H1 (cell line): Measurements from ENCODE around the gene PCGF6. TPM values are rescaled to one million over a fixed set of nuclear protein-coding genes. Genes with fewer than 3 reads are reported as not detected.

Experiments used
- CTCF ChIA-PET: fragments of 300-600 bp; sonication (Branson Sonifier 250); formaldehyde crosslinking; loops from one replicate; lab custom pipeline; 2021; ENCODE audit not compliant: partially characterized antibody; lab: Charles Lee
- POLR2A ChIA-PET: fragments of 300-600 bp; sonication (Branson Sonifier 250); formaldehyde crosslinking; loops from one replicate; lab custom pipeline; 2021; ENCODE audit warnings: inconsistent platforms; ENCODE audit not compliant: partially characterized antibody; lab: Charles Lee
- DNase-seq, 2 experiments: peaks; one replicate each; pipeline versions ENCODE4 v3.0.0 to v3.0.0-alpha.2; 2010 to 2022; ENCODE audit warnings: low spot score in 2 of 2, low read depth in 1 of 2, mixed read lengths in 1 of 2
- FAIRE-seq: peaks from 2 replicates; lab custom pipeline; 2011; peaks lifted over from hg19 to GRCh38; lab: Jason Lieb, UNC
- H2AFZ ChIP-seq: 2 replicates; pipeline ENCODE4 v1.8.1; 2012; ENCODE audit warnings: low read length, inconsistent platforms
- H2AK5ac ChIP-seq: 2 replicates; pipeline ENCODE4 v1.6.1; 2013; ENCODE audit warnings: low read depth, low read length
- H2BK120ac ChIP-seq: replicated peaks from 2 replicates; pipeline ENCODE3; 2013; ENCODE audit warnings: low read depth, low read length, inconsistent platforms
- H2BK12ac ChIP-seq: 2 replicates; pipeline ENCODE4 v1.6.1; 2013; ENCODE audit warnings: low read depth, low read length
- H2BK15ac ChIP-seq: 2 replicates; pipeline ENCODE4 v1.6.1; 2013; ENCODE audit warnings: low read length
- H2BK20ac ChIP-seq: 2 replicates; pipeline ENCODE4 v1.6.1; 2013; ENCODE audit warnings: low read length
- H2BK5ac ChIP-seq: 2 replicates; pipeline ENCODE4 v1.6.1; 2013; ENCODE audit warnings: low read depth, low read length
- H3K14ac ChIP-seq: 2 replicates; pipeline ENCODE4 v1.6.1; 2013; ENCODE audit warnings: inconsistent platforms; ENCODE audit not compliant: insufficient read length
- H3K18ac ChIP-seq: 2 replicates; pipeline ENCODE4 v1.6.1; 2013; ENCODE audit warnings: low read length; ENCODE audit errors: extremely low read depth
- H3K23ac ChIP-seq: 2 replicates; pipeline ENCODE4 v1.6.1; 2013; ENCODE audit warnings: inconsistent platforms; ENCODE audit not compliant: insufficient read length
- H3K23me2 ChIP-seq: 2 replicates; pipeline ENCODE4 v1.6.1; 2013; ENCODE audit warnings: low read depth, low read length
- H3K27ac ChIP-seq: 2 replicates; pipeline ENCODE4 v1.6.1; 2011; ENCODE audit warnings: low read depth, low read length, inconsistent platforms
- H3K27me3 ChIP-seq, 4 experiments: replicated peaks in 1 of 4; 1 replicate in 1 of 4; 2 replicates in 3 of 4; pipeline versions ENCODE4 v1.6.1 to v1.8.1; 2011 to 2013; ENCODE audit warnings: low read length in 3 of 4, mild to moderate bottlenecking in 3 of 4, inconsistent platforms in 2 of 4, mixed read lengths in 2 of 4, moderate library complexity in 1 of 4; ENCODE audit not compliant: control insufficient read depth in 3 of 4, insufficient read depth in 3 of 4; ENCODE audit errors: extremely low read depth in 1 of 4
- H3K36me3 ChIP-seq, 4 experiments: 2 replicates each; pipeline versions ENCODE4 v1.6.1 to v1.8.1; 2011 to 2013; ENCODE audit warnings: mild to moderate bottlenecking in 4 of 4, low read length in 3 of 4, moderate library complexity in 2 of 4, control low read depth in 1 of 4, inconsistent platforms in 1 of 4; ENCODE audit not compliant: insufficient read depth in 4 of 4, control insufficient read depth in 2 of 4
- H3K4ac ChIP-seq: replicated peaks from 2 replicates; pipeline ENCODE3; 2013; ENCODE audit warnings: low read length, low read depth, mixed read lengths, inconsistent platforms; ENCODE audit not compliant: insufficient read length
- H3K4me1 ChIP-seq, 4 experiments: replicated peaks in 1 of 4; 1 replicate in 1 of 4; 2 replicates in 3 of 4; pipeline versions ENCODE4 v1.6.1 to v1.8.1; 2011 to 2013; ENCODE audit warnings: low read length in 3 of 4, inconsistent platforms in 2 of 4, mixed read lengths in 1 of 4; ENCODE audit not compliant: insufficient read depth in 4 of 4, control insufficient read depth in 3 of 4
- H3K4me2 ChIP-seq, 2 experiments: 2 replicates each; pipeline versions ENCODE4 v1.6.1 to v1.8.1; 2011 to 2013; ENCODE audit warnings: low read depth in 2 of 2, low read length in 2 of 2, control low read depth in 1 of 2, inconsistent platforms in 1 of 2, mild to moderate bottlenecking in 1 of 2; ENCODE audit not compliant: insufficient read depth in 1 of 2
- H3K4me3 ChIP-seq, 4 experiments: fragments of 200-600, 300-600 bp in 1 of 4; sonication (generic), shearing (Covaris generic), sonication (Bioruptor Twin) in 1 of 4; 2 replicates each; pipeline versions ENCODE4 v1.5.1 to v1.8.1; 2011 to 2016; ENCODE audit warnings: low read length in 4 of 4, low read depth in 3 of 4, control low read depth in 2 of 4, inconsistent platforms in 2 of 4, mild to moderate bottlenecking in 2 of 4, mixed read lengths in 1 of 4, moderate library complexity in 1 of 4; ENCODE audit not compliant: insufficient read depth in 2 of 4; ENCODE audit errors: extremely low read depth in 1 of 4
- H3K56ac ChIP-seq: replicated peaks from 2 replicates; pipeline ENCODE3; 2013; ENCODE audit warnings: low read depth, mild to moderate bottlenecking, mixed read lengths, low read length, inconsistent platforms; ENCODE audit not compliant: insufficient read length
- H3K79me1 ChIP-seq: 2 replicates; pipeline ENCODE4 v1.6.1; 2013; ENCODE audit warnings: low read depth, low read length, control low read depth
- H3K79me2 ChIP-seq, 2 experiments: 2 replicates each; pipeline versions ENCODE4 v1.6.1 to v1.8.1; 2012 to 2013; ENCODE audit warnings: low read length in 2 of 2, mild to moderate bottlenecking in 2 of 2, inconsistent platforms in 1 of 2; ENCODE audit not compliant: insufficient read depth in 2 of 2, control insufficient read depth in 1 of 2
- H3K9ac ChIP-seq, 4 experiments: replicated peaks in 1 of 4; 1 replicate in 1 of 4; 2 replicates in 3 of 4; pipeline versions ENCODE4 v1.6.1 to v1.8.1; 2011 to 2013; ENCODE audit warnings: low read depth in 3 of 4, low read length in 3 of 4, control low read depth in 2 of 4, mild to moderate bottlenecking in 2 of 4, moderate library complexity in 2 of 4, inconsistent platforms in 1 of 4; ENCODE audit errors: extremely low read depth in 1 of 4
- H3K9me3 ChIP-seq, 2 experiments: 2 replicates each; pipeline versions ENCODE4 v1.6.1 to v1.8.1; 2012 to 2013; ENCODE audit warnings: mild to moderate bottlenecking in 2 of 2, moderate library complexity in 2 of 2, control low read depth in 1 of 2, inconsistent platforms in 1 of 2, low read depth in 1 of 2, low read length in 1 of 2, mixed read lengths in 1 of 2; ENCODE audit not compliant: insufficient read depth in 2 of 2
- H4K20me1 ChIP-seq, 2 experiments: replicated peaks in 1 of 2; 2 replicates each; pipeline versions ENCODE3 to v1.8.1; 2011 to 2013; ENCODE audit warnings: inconsistent platforms in 2 of 2, low read length in 2 of 2, mild to moderate bottlenecking in 1 of 2; ENCODE audit not compliant: insufficient read depth in 2 of 2, control insufficient read depth in 1 of 2
- H4K5ac ChIP-seq: 2 replicates; pipeline ENCODE4 v1.6.1; 2013; ENCODE audit warnings: low read length, low read depth, mixed read lengths, inconsistent platforms; ENCODE audit not compliant: insufficient read length
- H4K8ac ChIP-seq: 2 replicates; pipeline ENCODE4 v1.8.0; 2013; ENCODE audit warnings: mild to moderate bottlenecking, moderate library complexity, low read length, inconsistent platforms; ENCODE audit not compliant: insufficient read depth; ENCODE audit errors: extremely low read depth
- H4K91ac ChIP-seq: replicated peaks from 2 replicates; pipeline ENCODE3; 2013; ENCODE audit warnings: low read length, mixed read lengths, inconsistent platforms; ENCODE audit not compliant: insufficient read length
- BRCA1 ChIP-seq: IDR thresholded peaks from 2 replicates; pipeline ENCODE4 v1.6.1; 2012; ENCODE audit warnings: low read depth, low read length, improper control_type of control experiment
- EP300 ChIP-seq, 2 experiments: IDR thresholded peaks; 1 replicate in 1 of 2; 2 replicates in 1 of 2; pipeline ENCODE4 v1.6.1; 2011 to 2012; ENCODE audit warnings: low read depth in 2 of 2, low read length in 2 of 2, mild to moderate bottlenecking in 2 of 2, borderline replicate concordance in 1 of 2, inconsistent platforms in 1 of 2, moderate library complexity in 1 of 2
- EZH2 ChIP-seq: fragments of 200-600 bp; sonication (generic); IDR thresholded peaks from 2 replicates; pipeline ENCODE4 v1.7.1; 2012; ENCODE audit warnings: low read depth, mild to moderate bottlenecking, moderate library complexity, low read length, inconsistent platforms; ENCODE audit not compliant: severe bottlenecking
- GTF2F1 ChIP-seq: IDR thresholded peaks from 2 replicates; pipeline ENCODE4 v1.6.1; 2012; ENCODE audit warnings: low read depth, low read length, improper control_type of control experiment, borderline replicate concordance
- MAFK ChIP-seq: IDR thresholded peaks from 2 replicates; pipeline ENCODE4 v1.6.1; 2012; ENCODE audit warnings: low read depth, mild to moderate bottlenecking, improper control_type of control experiment, low read length
- RBBP5 ChIP-seq: IDR thresholded peaks from 2 replicates; pipeline ENCODE4 v1.7.1; 2012; ENCODE audit warnings: low read depth, mild to moderate bottlenecking, inconsistent platforms, low read length, moderate library complexity, borderline replicate concordance
- SIN3A ChIP-seq, 2 experiments: IDR thresholded peaks in 1 of 2; conservative IDR thresholded peaks in 1 of 2; 2 replicates each; pipeline ENCODE4 v1.6.1; 2011 to 2012; ENCODE audit warnings: low read length in 2 of 2, improper control_type of control experiment in 1 of 2, low read depth in 1 of 2, mild to moderate bottlenecking in 1 of 2
- SP1 ChIP-seq: IDR thresholded peaks from 2 replicates; pipeline ENCODE4 v1.6.1; 2011; ENCODE audit warnings: low read depth, low read length
- SP2 ChIP-seq: IDR thresholded peaks from 2 replicates; pipeline ENCODE4 v1.6.1; 2012; ENCODE audit warnings: mild to moderate bottlenecking, low read length, inconsistent platforms
- TAF7 ChIP-seq: optimal IDR thresholded peaks from 2 replicates; pipeline ENCODE3; 2011; ENCODE audit warnings: low read depth, mild to moderate bottlenecking, inconsistent platforms, low read length, moderate library complexity, borderline replicate concordance
- WGBS, 2 experiments: shearing (Covaris generic) in 1 of 2; methylation state at CpG; one replicate each; pipeline versions ENCODE4 v1.1.6 to v1.1.7; 2013 to 2015; ENCODE audit warnings: low lambda C conversion rate in 2 of 2, mixed read lengths in 2 of 2, inconsistent platforms in 1 of 2, low coverage in 1 of 2, missing lambda C conversion rate in 1 of 2; ENCODE audit not compliant: insufficient replicate concordance in 2 of 2, insufficient coverage in 1 of 2, insufficient read length in 1 of 2; ENCODE audit errors: extremely low coverage in 1 of 2, missing lambda C conversion rate in 1 of 2; 5-methylcytosine and 5-hydroxymethylcytosine counted together
- polyA plus RNA-seq, 7 experiments: library from polyadenylated mRNA; depleted of rRNA in 3 of 7; stranded (reverse) in 5 of 7; unstranded in 2 of 7; fragments of >200 nt in 5 of 7; fragments of 200-250 nt in 2 of 7; gene quantifications; 1 replicate in 5 of 7; 2 replicates in 1 of 7; 4 replicates in 1 of 7; pipeline versions ENCODE4 v1.2.1 to v1.2.3, GENCODE V29; 2011 to 2013; ENCODE audit warnings: missing spikeins in 2 of 7, mixed read lengths in 2 of 7
- total RNA-seq: library from RNA; stranded (reverse); fragmentation: NEBNext Ultra II Directional; extraction: Animal tissue kit (Norgen Biotek cat#: 25700); gene quantifications from 2 replicates; pipeline ENCODE4 v1.2.1, GENCODE V29; 2021
- TF ChIP-seq, protein P1 (sequence below): IDR thresholded peaks from 2 replicates; pipeline ENCODE4 v1.6.1; 2011; ENCODE audit warnings: low read depth, mild to moderate bottlenecking, low read length; ENCODE audit not compliant: insufficient read depth
- TF ChIP-seq, protein P2 (sequence below): IDR thresholded peaks from 2 replicates; pipeline ENCODE4 v1.6.1; 2011; ENCODE audit warnings: low read length, improper control_type of control experiment

Gene PCGF6
- total and polyA plus RNA-seq, 2 of the 8 experiments (the other 6 are each of a cell fraction or from before 2014, with no cell fraction given), result 6.9 to 18.6 TPM

DNA sequence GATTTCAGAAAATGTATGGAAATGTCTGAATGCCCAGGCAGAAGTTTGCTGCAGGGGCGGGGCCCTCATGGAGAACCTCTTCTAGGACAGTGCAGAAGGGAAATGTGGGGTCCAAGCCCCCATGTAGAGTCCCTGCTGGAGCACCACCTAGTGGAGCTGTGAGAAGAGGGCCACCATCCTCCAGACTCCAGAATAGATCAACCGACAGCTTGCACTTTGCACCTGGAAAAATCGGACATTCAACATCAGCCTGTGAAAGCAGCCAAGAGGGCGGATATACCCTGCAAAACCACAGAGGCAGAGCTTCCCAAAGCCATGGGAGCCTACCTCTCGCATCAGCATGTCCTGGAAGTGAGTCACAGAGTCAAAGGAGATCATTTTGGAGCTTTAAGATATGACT lies 91.0 kb downstream of the PCGF6 start:
- H3K36me3 ChIP-seq, result no peaks in the 10 kb centered on the region
- H2BK12ac ChIP-seq, result no peak overlapping the region
- WGBS, 2 experiments, result 92% methylated on average over 5 of the region's 5 CpGs; no CpG with 5 or more reads in 1 of the 2 experiments
- no peaks in the 10 kb centered on the region for H4K20me1 ChIP-seq
- H2BK120ac ChIP-seq, result no peak overlapping the region
- H3K56ac ChIP-seq, result no peak overlapping the region
- H3K18ac ChIP-seq, result no peak overlapping the region
- H2AK5ac ChIP-seq, result no peak overlapping the region
- no peak overlapping the region for H4K91ac ChIP-seq
- CTCF ChIA-PET, result interaction anchor here (0.6 to 1.4 kb wide), 4 partner anchors 13 to 143 kb away, joined by 3 to 6 read pairs (median 4); no protein-coding TSS in a partner anchor
- no peak overlapping the region for H2BK20ac ChIP-seq
- FAIRE-seq (no peak), DNase-seq (no peak)
- H3K23me2 ChIP-seq, result no peaks in the 10 kb centered on the region
- no peak overlapping the region for H3K27ac ChIP-seq
- H2BK5ac ChIP-seq, result no peak overlapping the region
- POLR2A ChIA-PET, result no interaction called here
- no peaks in the 10 kb centered on the region for H3K79me2 ChIP-seq
- H3K9me3 ChIP-seq, result peaks cover 7 to 14% of the 10 kb centered on the region in 2 experiments; a peak in 3 of 4 replicates
- H3K4me1 ChIP-seq, result no peaks in the 10 kb centered on the region
- H4K5ac ChIP-seq, result no peak overlapping the region
- no peak overlapping the region for H2BK15ac ChIP-seq
- no peak overlapping the region for H3K4me3 ChIP-seq
- H3K14ac ChIP-seq, result no peak overlapping the region
- H3K27me3 ChIP-seq, result peaks cover 0 to 1% (median 0%) of the 10 kb centered on the region in 4 experiments; a peak in 2 of 7 replicates
- H2AFZ ChIP-seq, result no peak overlapping the region
- H3K79me1 ChIP-seq, result no peaks in the 10 kb centered on the region
- H3K9ac ChIP-seq, result no peak overlapping the region
- H3K4me2 ChIP-seq, result no peak overlapping the region
- H3K23ac ChIP-seq, result no peak overlapping the region
- H4K8ac ChIP-seq, result no peak overlapping the region; the same call in 1 of the 2 replicates
- no peak overlapping the region for H3K4ac ChIP-seq
- TF ChIP-seq GTF2F1, result no peak
- TF ChIP-seq EP300 (IDR thresholded peaks at IDR 0.05; ENCODE audit: borderline replicate concordance in 1 of 2, low read depth in 2 of 2, low read length in 2 of 2), result no peak
- TF ChIP-seq, protein P1, sequence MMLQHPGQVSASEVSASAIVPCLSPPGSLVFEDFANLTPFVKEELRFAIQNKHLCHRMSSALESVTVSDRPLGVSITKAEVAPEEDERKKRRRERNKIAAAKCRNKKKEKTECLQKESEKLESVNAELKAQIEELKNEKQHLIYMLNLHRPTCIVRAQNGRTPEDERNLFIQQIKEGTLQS, result no peak
- TF ChIP-seq, protein P2, sequence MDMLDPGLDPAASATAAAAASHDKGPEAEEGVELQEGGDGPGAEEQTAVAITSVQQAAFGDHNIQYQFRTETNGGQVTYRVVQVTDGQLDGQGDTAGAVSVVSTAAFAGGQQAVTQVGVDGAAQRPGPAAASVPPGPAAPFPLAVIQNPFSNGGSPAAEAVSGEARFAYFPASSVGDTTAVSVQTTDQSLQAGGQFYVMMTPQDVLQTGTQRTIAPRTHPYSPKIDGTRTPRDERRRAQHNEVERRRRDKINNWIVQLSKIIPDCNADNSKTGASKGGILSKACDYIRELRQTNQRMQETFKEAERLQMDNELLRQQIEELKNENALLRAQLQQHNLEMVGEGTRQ, result no peak
- TF ChIP-seq SIN3A (conservative IDR thresholded peaks at IDR 0.05 in 1 of 2, IDR thresholded peaks at IDR 0.05 in 1 of 2; ENCODE audit: low read depth in 1 of 2, low read length in 2 of 2), result no peak
- TF ChIP-seq SP1, result no peak
- no peak for TF ChIP-seq BRCA1
- TF ChIP-seq RBBP5, result no peak
- TF ChIP-seq SP2, result no peak
- TF ChIP-seq TAF7, result no peak
- TF ChIP-seq MAFK, result no peak
- no peak for TF ChIP-seq EZH2
